Activated naive CD4-positive, alpha-beta T cell treated with anti-CD3 and anti-CD28 coated beads, Interleukin-2, amount 50 U/mL, for 24 hours (primary cell): ENCODE results near the gene SORT1.

ENCODE experiments used
- H3K27ac Mint-ChIP-seq: one replicate; pipeline ENCODE4 v1.8.0; 2021; ENCODE audit warnings: mild to moderate bottlenecking, mixed read lengths
- H3K27me3 Mint-ChIP-seq: one replicate; pipeline ENCODE4 v1.8.0; 2021; ENCODE audit warnings: mixed read lengths
- H3K36me3 Mint-ChIP-seq: one replicate; pipeline ENCODE4 v1.8.0; 2021; ENCODE audit warnings: mixed read lengths
- H3K4me1 Mint-ChIP-seq: one replicate; pipeline ENCODE4 v1.8.0; 2021; ENCODE audit warnings: mixed read lengths
- H3K4me3 Mint-ChIP-seq: one replicate; pipeline ENCODE4 v1.8.0; 2021; ENCODE audit warnings: mild to moderate bottlenecking, mixed read lengths
- H3K9me3 Mint-ChIP-seq: one replicate; pipeline ENCODE4 v1.8.0; 2021; ENCODE audit warnings: mixed read lengths

The SORT1 gene

DNA sequence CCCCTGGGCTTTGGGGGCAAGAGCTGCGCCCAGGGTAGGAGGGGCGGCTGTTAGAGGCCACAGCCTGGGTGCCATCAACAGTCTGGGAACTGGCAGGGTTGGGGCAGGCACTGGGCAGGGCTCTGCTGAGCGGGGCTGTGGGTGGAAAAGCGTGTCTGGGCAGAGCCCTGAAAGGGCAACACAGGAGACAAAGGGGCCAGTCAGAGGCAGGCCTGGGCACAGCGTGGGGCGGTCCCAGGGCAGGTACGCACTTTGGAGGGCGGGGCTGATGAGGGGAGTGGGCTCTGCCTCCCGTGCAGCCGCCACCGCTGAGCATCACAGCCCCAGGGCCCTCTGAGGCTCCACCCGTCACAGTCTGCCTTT lies 134.5 kb downstream of the SORT1 start:
- H3K4me3 Mint-ChIP-seq = no peak overlapping the region
- H3K36me3 Mint-ChIP-seq = no peaks in the 10 kb centered on the region
- H3K9me3 Mint-ChIP-seq = no peaks in the 10 kb centered on the region
- no peaks in the 10 kb centered on the region for H3K27me3 Mint-ChIP-seq
- H3K27ac Mint-ChIP-seq = peak overlapping the region; percentile 84
- peaks cover 4% of the 10 kb centered on the region for H3K4me1 Mint-ChIP-seq

DNA sequence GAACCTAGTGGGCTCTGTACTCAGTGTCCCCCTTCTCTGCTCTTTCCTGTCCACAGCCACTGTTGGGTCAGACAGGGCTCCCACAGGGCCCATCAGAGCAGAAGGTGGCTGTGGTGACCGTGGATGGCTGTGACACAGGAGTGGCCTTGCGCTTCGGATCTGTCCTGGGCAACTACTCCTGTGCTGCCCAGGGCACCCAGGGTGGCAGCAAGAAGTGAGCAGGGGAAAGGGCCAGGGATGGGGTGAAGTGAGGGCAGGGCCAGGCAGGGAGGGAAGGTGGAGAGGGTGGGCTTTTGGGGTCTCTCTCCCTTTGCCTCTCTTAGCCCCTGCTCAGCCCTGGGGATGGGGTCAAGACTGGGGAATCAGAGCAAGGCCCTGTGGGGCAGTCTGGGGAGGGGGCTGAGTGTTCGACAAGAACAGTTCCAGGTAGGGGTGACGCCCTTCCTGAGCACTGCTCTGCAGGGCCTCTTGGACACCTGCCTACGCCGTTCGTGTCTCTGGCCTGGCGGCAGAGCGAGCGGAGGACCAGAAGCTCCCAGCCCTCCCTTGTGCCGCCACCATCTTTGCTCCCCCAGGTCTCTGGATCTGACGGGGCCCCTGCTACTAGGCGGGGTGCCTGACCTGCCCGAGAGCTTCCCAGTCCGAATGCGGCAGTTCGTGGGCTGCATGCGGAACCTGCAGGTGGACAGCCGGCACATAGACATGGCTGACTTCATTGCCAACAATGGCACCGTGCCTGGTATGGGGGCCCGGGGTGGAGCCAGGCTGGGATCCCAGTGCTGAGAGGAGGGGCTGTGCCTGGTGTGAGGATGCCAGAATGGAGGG lies 135.3 kb downstream of the SORT1 start:
- no peaks in the 10 kb centered on the region for H3K27me3 Mint-ChIP-seq
- H3K27ac Mint-ChIP-seq = no peak overlapping the region
- peaks cover 4% of the 10 kb centered on the region for H3K4me1 Mint-ChIP-seq
- no peaks in the 10 kb centered on the region for H3K36me3 Mint-ChIP-seq
- no peaks in the 10 kb centered on the region for H3K9me3 Mint-ChIP-seq
- no peak overlapping the region for H3K4me3 Mint-ChIP-seq

DNA sequence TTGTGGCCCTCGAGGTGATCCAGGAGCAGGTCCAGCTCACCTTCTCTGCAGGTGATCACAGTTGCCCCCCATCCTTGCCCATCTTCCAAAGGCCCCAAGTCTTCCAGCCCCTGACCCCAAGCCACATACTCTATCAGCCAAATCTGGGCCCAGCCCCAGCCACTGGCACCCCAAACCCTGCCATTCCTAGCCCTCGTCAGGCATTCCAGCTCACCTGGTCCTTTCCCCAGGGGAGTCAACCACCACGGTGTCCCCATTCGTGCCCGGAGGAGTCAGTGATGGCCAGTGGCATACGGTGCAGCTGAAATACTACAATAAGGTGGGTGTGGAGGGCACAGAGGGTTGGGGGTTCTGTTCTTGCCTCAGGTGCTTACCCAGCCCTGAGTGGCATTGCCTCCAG lies 136.1 kb downstream of the SORT1 start:
- Mint-ChIP-seq H3K9me3 (no peaks in the 10 kb centered on the region), H3K4me3 (no peak overlapping the region), H3K27ac (no peak overlapping the region), H3K4me1 (peaks cover 4% of the 10 kb centered on the region), H3K36me3 (no peaks in the 10 kb centered on the region), H3K27me3 (no peaks in the 10 kb centered on the region)

DNA sequence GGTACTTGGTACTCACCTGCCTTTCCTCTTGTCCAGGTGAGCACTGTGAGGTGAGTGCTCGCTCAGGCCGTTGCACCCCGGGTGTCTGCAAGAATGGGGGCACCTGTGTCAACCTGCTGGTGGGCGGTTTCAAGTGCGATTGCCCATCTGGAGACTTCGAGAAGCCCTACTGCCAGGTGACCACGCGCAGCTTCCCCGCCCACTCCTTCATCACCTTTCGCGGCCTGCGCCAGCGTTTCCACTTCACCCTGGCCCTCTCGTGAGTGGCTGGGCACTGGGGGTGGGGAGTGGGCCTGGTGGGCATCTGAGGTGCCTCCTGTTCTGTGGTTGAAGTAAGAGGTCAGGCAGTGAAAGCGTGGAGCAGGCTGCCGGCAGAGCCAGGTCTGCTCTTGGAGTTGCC lies 136.7 kb downstream of the SORT1 start:
- Mint-ChIP-seq H3K36me3 (peaks cover 1% of the 10 kb centered on the region), H3K27me3 (no peaks in the 10 kb centered on the region), H3K9me3 (no peaks in the 10 kb centered on the region), H3K27ac (no peak overlapping the region), H3K4me3 (no peak overlapping the region), H3K4me1 (peaks cover 6% of the 10 kb centered on the region)

DNA sequence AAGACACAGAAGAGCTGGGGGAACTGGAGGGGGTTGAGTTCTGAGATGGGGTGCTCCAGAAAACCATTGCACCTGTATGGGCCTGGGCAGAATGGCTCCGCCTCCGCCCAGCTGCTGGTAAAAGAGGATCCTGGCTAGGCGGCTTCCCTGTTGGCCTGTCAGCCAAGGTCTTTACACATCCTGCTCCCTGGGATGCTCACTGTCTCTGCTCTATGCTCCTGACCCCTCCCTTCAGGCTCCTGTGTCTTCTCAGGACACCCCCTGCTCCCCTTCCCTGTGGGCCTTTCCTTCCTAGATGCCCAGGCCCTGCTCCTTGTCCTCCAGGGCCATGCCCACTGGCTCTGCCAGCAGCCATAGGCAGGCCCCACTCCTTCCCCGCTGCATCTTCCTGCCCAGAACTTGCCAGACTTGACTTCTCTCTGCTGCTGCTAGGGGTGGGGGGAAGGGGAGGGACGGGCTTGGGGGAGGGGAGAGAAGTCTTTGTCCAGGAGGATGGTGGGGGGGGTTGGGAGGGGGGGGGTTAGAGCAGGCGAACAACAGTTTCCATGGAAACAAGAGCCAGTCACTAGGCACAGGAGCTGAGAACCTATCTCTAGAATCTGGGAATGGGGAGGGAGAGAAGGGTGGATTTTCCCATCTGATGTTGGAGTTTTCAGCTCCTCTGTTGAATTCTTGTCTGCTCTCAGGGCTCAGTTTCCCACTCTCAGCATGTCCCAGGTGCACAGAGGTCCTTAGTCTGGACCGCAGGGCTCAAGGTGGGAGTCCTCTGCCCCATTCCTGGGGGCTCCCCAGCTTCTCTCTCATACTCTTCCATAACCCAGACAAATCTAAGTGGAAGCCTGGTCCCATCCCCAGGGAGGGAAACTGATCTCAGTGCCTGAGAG lies 137.8 kb downstream of the SORT1 start:
- Mint-ChIP-seq H3K27me3 (no peaks in the 10 kb centered on the region), H3K4me3 (no peak overlapping the region), H3K4me1 (peaks cover 8% of the 10 kb centered on the region), H3K9me3 (no peaks in the 10 kb centered on the region), H3K27ac (peak overlapping the region; percentile 12), H3K36me3 (peaks cover 1% of the 10 kb centered on the region)
